SK-N-MC (cell line): ENCODE results near the gene C3orf52.

ENCODE experiments used
- DNase-seq: peaks from one replicate; pipeline ENCODE4 v3.0.0-alpha.2; 2011; ENCODE audit warnings: low read depth, low spot score
- H3K27ac ChIP-seq: fragments of 200-600 bp; sonication (generic); 2 replicates; pipeline ENCODE4 v1.5.1; 2016; ENCODE audit warnings: mixed run types
- H3K36me3 ChIP-seq: fragments of 200-600 bp; sonication (generic); 2 replicates; pipeline ENCODE4 v1.6.1; 2017; ENCODE audit warnings: antibody characterized with exemption, low read length, mixed read lengths; ENCODE audit not compliant: insufficient read depth
- H3K4me3 ChIP-seq: fragments of 200-600 bp; sonication (generic); 2 replicates; pipeline ENCODE4 v1.5.1; 2016
- H3K9ac ChIP-seq: fragments of 200-600 bp; sonication (generic); 2 replicates; pipeline ENCODE4 v1.8.0; 2017; ENCODE audit warnings: mixed run types, mixed read lengths; ENCODE audit not compliant: insufficient read length
- H3K9me3 ChIP-seq: fragments of 200-600 bp; sonication (generic); 2 replicates; pipeline ENCODE4 v1.6.1; 2017; ENCODE audit warnings: low read depth, mild to moderate bottlenecking, antibody characterized with exemption, low read length, moderate library complexity, mixed read lengths
- EZH2 ChIP-seq: fragments of 200-600 bp; sonication (generic); IDR thresholded peaks from one replicate; pipeline ENCODE4 v1.6.1; 2017; ENCODE audit warnings: antibody characterized with exemption
- FOXP2 ChIP-seq: optimal IDR thresholded peaks from 2 replicates; pipeline ENCODE3; 2011; ENCODE audit warnings: mild to moderate bottlenecking, moderate library complexity; ENCODE audit not compliant: insufficient read depth; ENCODE audit errors: extremely low read length, control extremely low read depth
- POLR2AphosphoS5 ChIP-seq: IDR thresholded peaks from 2 replicates; pipeline ENCODE4 v1.6.1; 2012; ENCODE audit warnings: mild to moderate bottlenecking, low read depth, low read length, borderline replicate concordance

C3orf52 gene

GRCh38 chr3:112167758-112168157, 81.6 kb downstream of the C3orf52 start:
- no peak overlapping the region for H3K9ac ChIP-seq
- no peak overlapping the region for H3K27ac ChIP-seq
- no peak overlapping the region for H3K4me3 ChIP-seq
- DNase-seq: no peak
- no peaks in the 10 kb centered on the region for H3K36me3 ChIP-seq
- H3K9me3 ChIP-seq: no peaks in the 10 kb centered on the region
- TF ChIP-seq POLR2AphosphoS5 (no peak), FOXP2 (no peak), EZH2 (no peak)
